ENCODE measurements around the gene KRTAP4-8.
"Not testable (repeated sequence)": the region's sequence is repeated elsewhere in the genome, so short reads cannot be mapped to it uniquely, and the experiment has no call there.

The KRTAP4-8 gene

GRCh38 chr17:41058741-41059140, 39.2 kb downstream of the KRTAP4-8 start:
- H3K27me3 ChIP-seq (ENCODE audit: insufficient read depth, low read length, poor library complexity, severe bottlenecking) = no peaks in the 10 kb centered on the region
- no peak overlapping the region for H3K4me2 ChIP-seq (ENCODE audit: low read depth, low read length, poor library complexity, severe bottlenecking)
- H4K20me1 ChIP-seq (ENCODE audit: insufficient read depth, low read length, poor library complexity, severe bottlenecking) = no peaks in the 10 kb centered on the region
- H3K9ac ChIP-seq (ENCODE audit: low read depth, low read length, poor library complexity, severe bottlenecking) = no peak overlapping the region
- H3K79me2 ChIP-seq (ENCODE audit: insufficient read depth, low read length) = no peaks in the 10 kb centered on the region
- H3K9me2 ChIP-seq (replicated peaks; ENCODE audit: low read depth, low read length) = no peaks in the 10 kb centered on the region
- no peaks in the 10 kb centered on the region for H3F3A ChIP-seq (ENCODE audit: low read depth)
- no peaks in the 10 kb centered on the region for H3K36me3 ChIP-seq (ENCODE audit: insufficient read depth, low read length)
- TF ChIP-seq CTCF (conservative IDR thresholded peaks at IDR 0.05; ENCODE audit: low read length) = no peak
- TF ChIP-seq EZH2phosphoT487 (IDR thresholded peaks at IDR 0.05; ENCODE audit: borderline replicate concordance) = no peak
- H3K4me3 ChIP-seq (ENCODE audit: low read length, poor library complexity, severe bottlenecking) = no peak overlapping the region
- H2AFZ ChIP-seq (ENCODE audit: low read length) = no peak overlapping the region
- H3K4me1 ChIP-seq (ENCODE audit: insufficient read depth, low read length, poor library complexity, severe bottlenecking) = no peaks in the 10 kb centered on the region
- no peaks in the 10 kb centered on the region for H3K9me3 ChIP-seq (ENCODE audit: insufficient read depth, low read depth, low read length)

- H3K9ac ChIP-seq (ENCODE audit: low read depth, low read length, poor library complexity, severe bottlenecking) = no peak overlapping the region
- no peaks in the 10 kb centered on the region for H3K9me3 ChIP-seq (ENCODE audit: insufficient read depth, low read depth, low read length)
- H4K20me1 ChIP-seq (ENCODE audit: insufficient read depth, low read length, poor library complexity, severe bottlenecking) = no peaks in the 10 kb centered on the region
- no peak overlapping the region for H3K4me2 ChIP-seq (ENCODE audit: low read depth, low read length, poor library complexity, severe bottlenecking)
- no peaks in the 10 kb centered on the region for H3K79me2 ChIP-seq (ENCODE audit: insufficient read depth, low read length)
- no peaks in the 10 kb centered on the region for H3F3A ChIP-seq (ENCODE audit: low read depth)
- H3K4me3 ChIP-seq (ENCODE audit: low read length, poor library complexity, severe bottlenecking) = no peak overlapping the region
- H3K9me2 ChIP-seq (replicated peaks; ENCODE audit: low read depth, low read length) = no peaks in the 10 kb centered on the region
- no peaks in the 10 kb centered on the region for H3K36me3 ChIP-seq (ENCODE audit: insufficient read depth, low read length)
- peaks cover 5% of the 10 kb centered on the region for H3K4me1 ChIP-seq (ENCODE audit: insufficient read depth, low read length, poor library complexity, severe bottlenecking)
- no peaks in the 10 kb centered on the region for H3K27me3 ChIP-seq (ENCODE audit: insufficient read depth, low read length, poor library complexity, severe bottlenecking)
- H2AFZ ChIP-seq (ENCODE audit: low read length) = no peak overlapping the region
- TF ChIP-seq EZH2phosphoT487 (IDR thresholded peaks at IDR 0.05; ENCODE audit: borderline replicate concordance) (no peak), CTCF (conservative IDR thresholded peaks at IDR 0.05; ENCODE audit: low read length) (no peak)
Observed at GRCh38 chr17:41057547-41057946, 40.4 kb downstream of the KRTAP4-8 start.

DNA sequence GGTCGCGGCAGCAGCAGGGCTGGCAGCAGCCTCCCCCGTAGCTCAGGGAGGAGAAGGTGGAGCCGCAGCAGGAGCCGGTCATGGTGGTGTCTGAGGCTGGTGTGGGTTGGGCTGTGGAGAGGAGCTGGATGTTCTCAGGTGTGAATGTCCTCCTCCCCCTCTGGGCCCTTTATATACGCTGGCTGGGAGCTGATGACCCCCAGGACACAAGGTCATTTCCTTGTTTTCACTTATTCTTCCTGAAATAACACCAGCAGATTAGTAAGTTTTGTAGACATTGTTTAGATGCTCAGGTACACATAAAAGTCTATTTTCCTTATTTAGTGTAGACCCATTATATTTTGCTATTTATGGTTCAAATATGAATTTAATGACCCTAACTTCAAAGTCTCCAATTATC, 42.8 kb downstream of the KRTAP4-8 start, which contains the start of gene KRTAP2-2:
Gene KRTAP2-2 (minus strand): TSS at position 101 of the 400 bp plus-strand sequence. CDS start 19 bp downstream, at position 82.
- not testable (repeated sequence) for H3K9me3 ChIP-seq (ENCODE audit: insufficient read depth, low read depth, low read length); H2AFZ ChIP-seq (ENCODE audit: low read length); H3F3A ChIP-seq (ENCODE audit: low read depth); H3K4me1 ChIP-seq (ENCODE audit: insufficient read depth, low read length, poor library complexity, severe bottlenecking); H4K20me1 ChIP-seq (ENCODE audit: insufficient read depth, low read length, poor library complexity, severe bottlenecking); H3K4me2 ChIP-seq (ENCODE audit: low read depth, low read length, poor library complexity, severe bottlenecking); H3K27me3 ChIP-seq (ENCODE audit: insufficient read depth, low read length, poor library complexity, severe bottlenecking); H3K9ac ChIP-seq (ENCODE audit: low read depth, low read length, poor library complexity, severe bottlenecking); H3K9me2 ChIP-seq (replicated peaks; ENCODE audit: low read depth, low read length); H3K36me3 ChIP-seq (ENCODE audit: insufficient read depth, low read length); H3K4me3 ChIP-seq (ENCODE audit: low read length, poor library complexity, severe bottlenecking); H3K79me2 ChIP-seq (ENCODE audit: insufficient read depth, low read length)

- not testable (repeated sequence) for H3K27me3 ChIP-seq (ENCODE audit: insufficient read depth, low read length, poor library complexity, severe bottlenecking); H3K36me3 ChIP-seq (ENCODE audit: insufficient read depth, low read length); H4K20me1 ChIP-seq (ENCODE audit: insufficient read depth, low read length, poor library complexity, severe bottlenecking); H3K79me2 ChIP-seq (ENCODE audit: insufficient read depth, low read length); H3K9me3 ChIP-seq (ENCODE audit: insufficient read depth, low read depth, low read length); H3K4me3 ChIP-seq (ENCODE audit: low read length, poor library complexity, severe bottlenecking); H3F3A ChIP-seq (ENCODE audit: low read depth); H3K4me2 ChIP-seq (ENCODE audit: low read depth, low read length, poor library complexity, severe bottlenecking); H3K9ac ChIP-seq (ENCODE audit: low read depth, low read length, poor library complexity, severe bottlenecking); H3K4me1 ChIP-seq (ENCODE audit: insufficient read depth, low read length, poor library complexity, severe bottlenecking); H3K9me2 ChIP-seq (replicated peaks; ENCODE audit: low read depth, low read length); H2AFZ ChIP-seq (ENCODE audit: low read length)
Observed at GRCh38 chr17:41054556-41054955, 43.4 kb downstream of the KRTAP4-8 start.
